ENCODE results near the gene SV2C. TPM values are rescaled to one million over a fixed set of nuclear protein-coding genes. Genes with fewer than 3 reads are reported as not detected.

SV2C gene
- total RNA-seq, 1 donor, result not detected

- no peak overlapping the region for H3K4me3 ChIP-seq (ENCODE audit: low read depth, low read length)
- DNase-seq (ENCODE audit: low read depth), result no peak
- TF ChIP-seq CTCF (IDR thresholded peaks at IDR 0.05; ENCODE audit: insufficient read depth, low read depth, low read length), result no peak
Measured at GRCh38 chr5:76209297-76209696, 126.1 kb downstream of the SV2C start.

- H3K4me3 ChIP-seq (ENCODE audit: low read depth, low read length), result no peak overlapping the region
- no peak for TF ChIP-seq CTCF (IDR thresholded peaks at IDR 0.05; ENCODE audit: insufficient read depth, low read depth, low read length)
- DNase-seq (ENCODE audit: low read depth), result no peak
Measured at GRCh38 chr5:76210946-76211345, 127.8 kb downstream of the SV2C start.

DNA sequence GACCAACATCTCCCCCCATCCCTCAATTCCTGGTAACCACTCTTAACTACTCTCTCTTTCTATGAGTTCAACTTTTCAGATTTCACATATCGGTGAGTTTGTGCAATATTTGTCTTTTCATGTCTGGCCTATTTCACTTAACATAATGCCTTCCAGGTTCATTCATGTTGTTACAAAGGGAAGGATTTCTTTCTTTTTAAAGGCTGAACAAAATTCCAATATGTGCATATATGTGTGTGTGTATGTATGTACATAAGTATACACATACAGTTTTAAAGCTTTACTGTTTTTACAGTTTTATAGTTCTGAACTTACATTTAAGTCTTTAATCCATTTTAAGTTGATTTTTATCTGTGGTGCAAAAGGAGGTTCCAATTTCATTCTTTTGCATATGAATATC is 130.7 kb downstream of the SV2C start:
- no peak for DNase-seq (ENCODE audit: low read depth)
- H3K4me3 ChIP-seq (ENCODE audit: low read depth, low read length), result no peak overlapping the region
- no peak for TF ChIP-seq CTCF (IDR thresholded peaks at IDR 0.05; ENCODE audit: insufficient read depth, low read depth, low read length)

DNA sequence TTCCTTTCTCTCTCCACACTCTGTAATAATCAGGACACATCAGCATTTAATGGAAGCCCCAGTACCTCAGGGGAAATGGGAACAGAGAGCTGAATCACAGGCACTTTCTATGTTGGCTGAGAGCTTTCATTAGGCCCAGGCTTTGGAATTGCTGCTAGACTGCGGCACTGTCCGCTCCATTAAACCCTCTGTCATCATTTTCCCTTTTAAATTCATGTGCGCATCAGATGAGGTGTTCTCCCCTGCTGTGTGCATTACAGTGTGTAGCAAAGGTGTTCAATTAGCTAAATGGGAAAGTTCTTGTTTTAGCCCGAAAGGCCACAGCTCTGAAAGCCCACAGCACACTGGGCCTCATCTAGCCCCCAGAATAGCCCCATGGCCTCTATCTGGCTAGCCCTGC is 133.6 kb downstream of the SV2C start:
- no peak for TF ChIP-seq CTCF (IDR thresholded peaks at IDR 0.05; ENCODE audit: insufficient read depth, low read depth, low read length)
- no peak for DNase-seq (ENCODE audit: low read depth)
- no peak overlapping the region for H3K4me3 ChIP-seq (ENCODE audit: low read depth, low read length)

DNA sequence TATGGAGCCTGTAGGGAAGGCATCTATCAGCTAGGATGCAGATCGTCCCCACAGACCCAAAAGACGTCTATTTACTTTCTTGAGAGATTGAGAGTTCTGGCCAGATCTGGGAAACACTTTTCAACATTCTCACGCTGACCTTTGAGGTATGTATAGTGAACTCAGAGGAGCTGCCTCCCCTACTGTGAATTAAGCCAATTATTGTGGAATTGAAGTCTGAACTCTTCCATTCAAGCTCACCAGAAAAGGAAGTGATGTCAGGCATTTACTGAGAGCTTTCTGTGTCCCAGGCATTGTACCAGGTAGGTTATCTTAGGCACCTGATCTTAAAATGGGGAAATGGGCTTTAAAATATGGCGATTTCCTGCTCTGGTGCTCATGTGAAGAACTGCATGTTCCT is 136.5 kb downstream of the SV2C start:
- no peak overlapping the region for H3K4me3 ChIP-seq (ENCODE audit: low read depth, low read length)
- DNase-seq (ENCODE audit: low read depth), result no peak
- no peak for TF ChIP-seq CTCF (IDR thresholded peaks at IDR 0.05; ENCODE audit: insufficient read depth, low read depth, low read length)

DNA sequence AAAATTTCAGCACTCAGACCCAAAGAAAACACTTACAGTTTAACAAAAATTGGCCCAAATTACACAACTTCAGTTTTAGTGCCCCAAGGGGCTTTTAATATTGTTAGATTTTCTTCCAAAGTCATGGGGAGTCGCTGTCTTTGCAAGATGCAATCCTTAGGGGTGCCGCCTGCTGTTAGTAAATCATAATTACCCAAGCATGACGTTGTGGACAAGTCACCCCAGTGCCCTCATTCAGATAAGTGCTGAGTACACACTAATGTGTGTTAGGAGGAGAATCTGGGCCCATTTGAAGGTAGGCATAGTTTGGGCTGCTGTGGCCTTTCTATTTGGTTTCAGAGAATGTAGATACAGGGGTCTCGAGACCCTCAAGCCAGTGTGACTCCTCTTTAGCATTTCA is 138.1 kb downstream of the SV2C start:
- TF ChIP-seq CTCF (IDR thresholded peaks at IDR 0.05; ENCODE audit: insufficient read depth, low read depth, low read length), result no peak
- no peak for DNase-seq (ENCODE audit: low read depth)

GRCh38 chr5:76222318-76222717 is 139.1 kb downstream of the SV2C start:
- TF ChIP-seq CTCF (IDR thresholded peaks at IDR 0.05; ENCODE audit: insufficient read depth, low read depth, low read length), result no peak
- no peak overlapping the region for H3K4me3 ChIP-seq (ENCODE audit: low read depth, low read length)

More for the DNA sequence above, 138.1 kb downstream of the SV2C start:
- no peak overlapping the region for H3K4me3 ChIP-seq (ENCODE audit: low read depth, low read length)

More at GRCh38 chr5:76222318-76222717, 139.1 kb downstream of the SV2C start:
- no peak for DNase-seq (ENCODE audit: low read depth)

All from fibroblast of villous mesenchyme (primary cell).